HUES6 (cell line): Measurements from ENCODE around the gene HOXA7.

Source experiments
- H3K27ac ChIP-seq: 2 replicates; pipeline ENCODE4 v1.7.0; 2013; ENCODE audit warnings: low read depth, mild to moderate bottlenecking, low read length, inconsistent platforms
- H3K27me3 ChIP-seq: 2 replicates; pipeline ENCODE4 v1.6.1; 2013; ENCODE audit warnings: low read length; ENCODE audit not compliant: control insufficient read depth, insufficient read depth
- H3K36me3 ChIP-seq: 2 replicates; pipeline ENCODE4 v1.6.1; 2013; ENCODE audit warnings: low read length; ENCODE audit not compliant: control insufficient read depth, insufficient read depth
- H3K4me1 ChIP-seq: 2 replicates; pipeline ENCODE4 v1.6.1; 2013; ENCODE audit warnings: low read length; ENCODE audit not compliant: control insufficient read depth, insufficient read depth
- H3K4me3 ChIP-seq: 2 replicates; pipeline ENCODE4 v1.5.1; 2013; ENCODE audit warnings: low read depth, low read length
- H3K9ac ChIP-seq: one replicate; pipeline ENCODE4 v1.6.1; 2013; ENCODE audit warnings: mild to moderate bottlenecking, low read length
- H3K9me3 ChIP-seq: 2 replicates; pipeline ENCODE4 v1.6.1; 2013; ENCODE audit warnings: low read depth, low read length; ENCODE audit not compliant: control insufficient read depth, insufficient read depth

HOXA7 gene

GRCh38 chr7:27111751-27112277, 44.7 kb downstream of the HOXA7 start:
- Histone ChIP-seq H3K36me3 (no peaks in the 10 kb centered on the region), H3K27ac (no peak overlapping the region), H3K9ac (no peak overlapping the region), H3K27me3 (peaks cover 98% of the 10 kb centered on the region), H3K4me3 (no peak overlapping the region; the same call in 1 of the 2 replicates), H3K9me3 (no peaks in the 10 kb centered on the region), H3K4me1 (peaks cover 21% of the 10 kb centered on the region)

GRCh38 chr7:27111042-27111750, 45.3 kb downstream of the HOXA7 start:
- peaks cover 98% of the 10 kb centered on the region for H3K27me3 ChIP-seq
- no peaks in the 10 kb centered on the region for H3K9me3 ChIP-seq
- no peaks in the 10 kb centered on the region for H3K36me3 ChIP-seq
- H3K4me3 ChIP-seq = peak overlapping the region; percentile 63; the same call in 1 of the 2 replicates
- H3K27ac ChIP-seq = no peak overlapping the region
- H3K4me1 ChIP-seq = peaks cover 25% of the 10 kb centered on the region
- peak overlapping the region; percentile 7 for H3K9ac ChIP-seq

DNA sequence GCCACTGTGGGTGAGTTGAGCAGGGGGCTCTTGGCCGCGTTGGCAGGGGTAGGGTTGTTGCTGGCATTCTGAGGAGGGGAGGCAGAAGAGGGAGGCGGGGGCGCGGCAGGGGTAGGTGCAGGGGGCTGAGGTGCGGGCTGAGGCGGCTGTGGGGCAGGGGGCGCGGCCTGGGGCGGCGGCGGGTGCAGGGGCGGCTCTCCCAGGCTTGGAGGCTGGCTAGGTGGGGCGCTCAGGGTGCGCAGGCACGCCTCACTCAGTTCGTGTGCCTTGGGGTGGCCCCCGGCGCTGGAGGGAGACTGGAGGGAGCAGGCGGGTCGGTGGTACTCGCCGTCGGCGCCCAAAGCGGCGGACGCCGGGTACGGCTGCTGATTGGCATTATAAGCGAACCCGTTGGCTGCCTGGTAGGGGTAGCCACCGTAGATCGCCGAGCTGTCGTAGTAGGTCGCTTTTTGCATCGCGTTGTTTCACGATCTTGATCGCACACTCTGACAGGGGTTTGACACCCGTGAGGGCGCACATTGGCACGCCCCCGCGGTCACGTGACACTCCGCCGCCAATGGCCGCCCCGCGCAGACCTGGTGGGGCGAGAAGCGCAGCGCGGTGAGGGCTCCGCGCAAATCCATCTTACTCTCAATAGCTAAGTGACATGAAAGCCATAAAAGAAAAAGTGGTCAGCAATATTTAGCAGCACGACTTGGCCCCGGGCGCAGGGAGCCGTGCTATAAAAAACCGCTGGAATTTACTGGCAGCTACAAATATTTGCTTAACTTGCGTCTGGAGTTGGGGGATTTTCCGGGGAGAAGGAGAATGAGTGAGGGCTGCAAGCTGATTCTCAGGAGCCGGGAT, 46.1 kb downstream of the HOXA7 start:
- peak overlapping the region; percentile 63 for H3K4me3 ChIP-seq
- H3K27ac ChIP-seq = no peak overlapping the region
- no peaks in the 10 kb centered on the region for H3K36me3 ChIP-seq
- peaks cover 31% of the 10 kb centered on the region for H3K4me1 ChIP-seq
- peaks cover 98% of the 10 kb centered on the region for H3K27me3 ChIP-seq
- H3K9me3 ChIP-seq = no peaks in the 10 kb centered on the region
- peak overlapping the region; percentile 42 for H3K9ac ChIP-seq

GRCh38 chr7:27109466-27110185, 46.8 kb downstream of the HOXA7 start:
- H3K9me3 ChIP-seq = no peaks in the 10 kb centered on the region
- no peaks in the 10 kb centered on the region for H3K36me3 ChIP-seq
- H3K27me3 ChIP-seq = peaks cover 98% of the 10 kb centered on the region
- H3K27ac ChIP-seq = no peak overlapping the region
- H3K9ac ChIP-seq = peak overlapping the region; percentile 42
- no peak overlapping the region for H3K4me3 ChIP-seq
- H3K4me1 ChIP-seq = peaks cover 28% of the 10 kb centered on the region

- H3K27me3 ChIP-seq = peaks cover 100% of the 10 kb centered on the region
Observed at GRCh38 chr7:27108390-27109127, 47.9 kb downstream of the HOXA7 start.

GRCh38 chr7:27107391-27108381, 48.8 kb downstream of the HOXA7 start:
- Histone ChIP-seq H3K9ac (peak overlapping the region; percentile 49), H3K27me3 (peaks cover 100% of the 10 kb centered on the region), H3K4me1 (peaks cover 27% of the 10 kb centered on the region), H3K27ac (no peak overlapping the region), H3K9me3 (no peaks in the 10 kb centered on the region), H3K4me3 (peak overlapping the region; percentile 53; the same call in 1 of the 2 replicates), H3K36me3 (no peaks in the 10 kb centered on the region)

More at GRCh38 chr7:27108390-27109127, 47.9 kb downstream of the HOXA7 start:
- Histone ChIP-seq H3K9me3 (no peaks in the 10 kb centered on the region), H3K4me3 (peak overlapping the region; percentile 53), H3K27ac (no peak overlapping the region), H3K9ac (peak overlapping the region; percentile 49), H3K36me3 (no peaks in the 10 kb centered on the region), H3K4me1 (peaks cover 26% of the 10 kb centered on the region)

- H3K9me3 ChIP-seq = no peaks in the 10 kb centered on the region
- peaks cover 100% of the 10 kb centered on the region for H3K27me3 ChIP-seq
Observed at GRCh38 chr7:27106901-27107240, 49.6 kb downstream of the HOXA7 start.

GRCh38 chr7:27106181-27106900, 50.1 kb downstream of the HOXA7 start:
- Histone ChIP-seq H3K4me3 (peak overlapping the region; percentile 44), H3K9ac (peak overlapping the region; percentile 66), H3K4me1 (peaks cover 34% of the 10 kb centered on the region), H3K36me3 (no peaks in the 10 kb centered on the region), H3K27me3 (peaks cover 100% of the 10 kb centered on the region), H3K27ac (no peak overlapping the region), H3K9me3 (no peaks in the 10 kb centered on the region)

More at GRCh38 chr7:27106901-27107240, 49.6 kb downstream of the HOXA7 start:
- H3K27ac ChIP-seq = no peak overlapping the region
- no peaks in the 10 kb centered on the region for H3K36me3 ChIP-seq
- peak overlapping the region; percentile 44 for H3K4me3 ChIP-seq
- H3K4me1 ChIP-seq = peaks cover 29% of the 10 kb centered on the region
- peak overlapping the region; percentile 30 for H3K9ac ChIP-seq

GRCh38 chr7:27105301-27106031, 51.0 kb downstream of the HOXA7 start:
- Histone ChIP-seq H3K27ac (no peak overlapping the region), H3K27me3 (peaks cover 100% of the 10 kb centered on the region), H3K4me3 (peak overlapping the region; percentile 17; the same call in 1 of the 2 replicates), H3K4me1 (peaks cover 43% of the 10 kb centered on the region), H3K9ac (no peak overlapping the region), H3K9me3 (no peaks in the 10 kb centered on the region), H3K36me3 (no peaks in the 10 kb centered on the region)
